Cardiac fibroblast (primary cell): ENCODE results near the gene POLR1H.

Source experiments
- DNase-seq, 2 donors: peaks; one replicate each; pipeline versions ENCODE4 v3.0.0 to v3.0.0-alpha.2; 2010; ENCODE audit warnings: low read depth in 2 of 2
- H3K4me3 ChIP-seq, 2 donors: replicated peaks in 1 of 2; 1 replicate in 1 of 2; 2 replicates in 1 of 2; pipeline ENCODE4 v1.5.1; 2011; ENCODE audit warnings: low read depth in 2 of 2, low read length in 2 of 2, mild to moderate bottlenecking in 2 of 2, moderate library complexity in 1 of 2
- TF ChIP-seq, protein P1 (sequence below): IDR thresholded peaks from one replicate; pipeline ENCODE4 v1.5.1; 2011; ENCODE audit warnings: low read depth, mild to moderate bottlenecking, low read length, inconsistent platforms

The POLR1H gene

DNA sequence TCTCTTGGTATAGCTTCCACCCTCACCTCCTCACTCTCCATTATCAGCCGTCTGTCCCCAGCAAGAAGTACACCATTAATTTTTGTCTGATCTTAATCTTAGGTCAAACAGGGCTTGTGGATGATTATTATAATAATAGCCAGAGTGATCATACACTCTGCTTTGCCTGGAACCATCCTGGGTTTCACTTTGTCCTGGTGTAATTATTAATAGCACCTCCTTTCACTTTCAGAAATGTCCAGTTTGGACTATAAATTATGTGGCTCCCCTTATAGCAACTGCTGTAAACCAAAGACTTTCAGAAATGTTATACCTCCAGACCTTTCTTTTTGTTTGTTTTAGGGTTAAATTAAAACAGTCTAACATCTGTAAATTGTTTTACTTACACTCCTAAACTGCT lies 52.8 kb downstream of the POLR1H start:
- DNase-seq, result no peak
- no peak overlapping the region for H3K4me3 ChIP-seq
- TF ChIP-seq, protein P1, sequence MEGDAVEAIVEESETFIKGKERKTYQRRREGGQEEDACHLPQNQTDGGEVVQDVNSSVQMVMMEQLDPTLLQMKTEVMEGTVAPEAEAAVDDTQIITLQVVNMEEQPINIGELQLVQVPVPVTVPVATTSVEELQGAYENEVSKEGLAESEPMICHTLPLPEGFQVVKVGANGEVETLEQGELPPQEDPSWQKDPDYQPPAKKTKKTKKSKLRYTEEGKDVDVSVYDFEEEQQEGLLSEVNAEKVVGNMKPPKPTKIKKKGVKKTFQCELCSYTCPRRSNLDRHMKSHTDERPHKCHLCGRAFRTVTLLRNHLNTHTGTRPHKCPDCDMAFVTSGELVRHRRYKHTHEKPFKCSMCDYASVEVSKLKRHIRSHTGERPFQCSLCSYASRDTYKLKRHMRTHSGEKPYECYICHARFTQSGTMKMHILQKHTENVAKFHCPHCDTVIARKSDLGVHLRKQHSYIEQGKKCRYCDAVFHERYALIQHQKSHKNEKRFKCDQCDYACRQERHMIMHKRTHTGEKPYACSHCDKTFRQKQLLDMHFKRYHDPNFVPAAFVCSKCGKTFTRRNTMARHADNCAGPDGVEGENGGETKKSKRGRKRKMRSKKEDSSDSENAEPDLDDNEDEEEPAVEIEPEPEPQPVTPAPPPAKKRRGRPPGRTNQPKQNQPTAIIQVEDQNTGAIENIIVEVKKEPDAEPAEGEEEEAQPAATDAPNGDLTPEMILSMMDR, result no peak
